DND-41 (cell line): Measurements from ENCODE around the gene PIEZO2.

Experiments used
- ATAC-seq: fragments of 200-7000 bp; cut with Tn5 transposase; 3 replicates; pipeline ENCODE4 v1.9.1; 2021; ENCODE audit warnings: low read depth; ENCODE audit not compliant: insufficient read depth
- DNase-seq: peaks from one replicate; pipeline ENCODE4 v3.0.0-alpha.2; 2020
- H2AFZ ChIP-seq: 2 replicates; pipeline ENCODE4 v1.6.0; 2012; ENCODE audit warnings: low read depth, low read length
- H3K27ac ChIP-seq: 2 replicates; pipeline ENCODE4 v1.5.1; 2012; ENCODE audit warnings: low read length, inconsistent platforms
- H3K27me3 ChIP-seq: fragments of 200-600 bp; sonication (generic); 2 replicates; pipeline ENCODE4 v1.6.0; 2012; ENCODE audit warnings: low read length, mild to moderate bottlenecking, inconsistent platforms; ENCODE audit not compliant: insufficient read depth, poor library complexity
- H3K36me3 ChIP-seq: 2 replicates; pipeline ENCODE4 v1.5.1; 2012; ENCODE audit warnings: low read length, inconsistent platforms; ENCODE audit not compliant: insufficient read depth
- H3K4me1 ChIP-seq: 2 replicates; pipeline ENCODE4 v1.5.1; 2012; ENCODE audit warnings: mild to moderate bottlenecking, low read length; ENCODE audit not compliant: insufficient read depth
- H3K4me2 ChIP-seq: 2 replicates; pipeline ENCODE4 v1.6.0; 2012; ENCODE audit warnings: mild to moderate bottlenecking, moderate library complexity, low read length, inconsistent platforms; ENCODE audit not compliant: insufficient read depth
- H3K4me3 ChIP-seq, 2 experiments: fragments of 200-600 bp in 1 of 2; shearing (Covaris generic) in 1 of 2; 2 replicates each; pipeline ENCODE4 v1.5.1; 2012 to 2016; ENCODE audit warnings: inconsistent platforms in 2 of 2, low read length in 2 of 2, mild to moderate bottlenecking in 2 of 2, low read depth in 1 of 2, moderate library complexity in 1 of 2
- H3K79me2 ChIP-seq: 2 replicates; pipeline ENCODE4 v1.6.0; 2012; ENCODE audit warnings: low read length, inconsistent platforms; ENCODE audit not compliant: insufficient read depth
- H3K9ac ChIP-seq: 2 replicates; pipeline ENCODE4 v1.6.0; 2012; ENCODE audit warnings: low read depth, mild to moderate bottlenecking, inconsistent platforms, low read length, moderate library complexity
- H3K9me3 ChIP-seq: 2 replicates; pipeline ENCODE4 v1.5.1; 2012; ENCODE audit warnings: low read length, moderate library complexity, mild to moderate bottlenecking, inconsistent platforms; ENCODE audit not compliant: insufficient read depth, severe bottlenecking
- H4K20me1 ChIP-seq: 2 replicates; pipeline ENCODE4 v1.6.0; 2012; ENCODE audit warnings: low read length; ENCODE audit not compliant: insufficient read depth
- CTCF ChIP-seq: IDR thresholded peaks from 2 replicates; pipeline ENCODE4 v1.5.1; 2012; ENCODE audit warnings: borderline replicate concordance, low read length, moderate library complexity, mild to moderate bottlenecking; ENCODE audit not compliant: poor library complexity, severe bottlenecking; ENCODE audit errors: extremely low read depth
- EZH2 ChIP-seq: IDR thresholded peaks from 3 replicates; pipeline ENCODE4 v1.6.1; 2012; ENCODE audit warnings: borderline replicate concordance, low read depth, mild to moderate bottlenecking, moderate library complexity, low read length, inconsistent platforms; ENCODE audit not compliant: severe bottlenecking

The PIEZO2 gene

GRCh38 chr18:10804126-10804525, 345.2 kb downstream of the PIEZO2 start:
- Histone ChIP-seq H4K20me1 (no peaks in the 10 kb centered on the region), H3K4me3 (no peak overlapping the region), H3K36me3 (no peaks in the 10 kb centered on the region), H3K4me2 (no peak overlapping the region), H3K9ac (no peak overlapping the region), H3K9me3 (no peaks in the 10 kb centered on the region), H3K27me3 (no peaks in the 10 kb centered on the region), H3K79me2 (no peaks in the 10 kb centered on the region), H2AFZ (no peak overlapping the region), H3K4me1 (no peaks in the 10 kb centered on the region), H3K27ac (no peak overlapping the region)
- ATAC-seq, result no peak
- DNase-seq, result no peak
- no peak for TF ChIP-seq EZH2
- no peak for TF ChIP-seq CTCF

- no peaks in the 10 kb centered on the region for H3K4me1 ChIP-seq
- H3K27me3 ChIP-seq, result no peaks in the 10 kb centered on the region
- no peak overlapping the region for H3K4me2 ChIP-seq
- H3K79me2 ChIP-seq, result no peaks in the 10 kb centered on the region
- H2AFZ ChIP-seq, result no peak overlapping the region
- H3K27ac ChIP-seq, result no peak overlapping the region
- ATAC-seq, result no peak
- no peak for TF ChIP-seq EZH2
- no peak for TF ChIP-seq CTCF
- no peak overlapping the region for H3K9ac ChIP-seq
- H3K36me3 ChIP-seq, result no peaks in the 10 kb centered on the region
- H3K4me3 ChIP-seq, result no peak overlapping the region
- H4K20me1 ChIP-seq, result no peaks in the 10 kb centered on the region
- H3K9me3 ChIP-seq, result no peaks in the 10 kb centered on the region
- no peak for DNase-seq
Measured at GRCh38 chr18:10798727-10799550, 350.4 kb downstream of the PIEZO2 start.

GRCh38 chr18:10797896-10798295, 351.5 kb downstream of the PIEZO2 start:
- ATAC-seq (no peak; the same call in 2 of the 3 replicates), DNase-seq (no peak)
- Histone ChIP-seq H2AFZ (no peak overlapping the region), H3K36me3 (no peaks in the 10 kb centered on the region), H3K27ac (no peak overlapping the region), H3K4me2 (no peak overlapping the region), H3K9me3 (no peaks in the 10 kb centered on the region), H3K79me2 (no peaks in the 10 kb centered on the region), H3K9ac (no peak overlapping the region), H3K4me1 (no peaks in the 10 kb centered on the region), H4K20me1 (no peaks in the 10 kb centered on the region), H3K27me3 (peaks cover 5% of the 10 kb centered on the region), H3K4me3 (no peak overlapping the region)
- TF ChIP-seq CTCF, result no peak

GRCh38 chr18:10794771-10795170, 354.6 kb downstream of the PIEZO2 start:
- H3K4me3 ChIP-seq, result no peak overlapping the region
- H3K36me3 ChIP-seq, result no peaks in the 10 kb centered on the region
- TF ChIP-seq CTCF (no peak), EZH2 (no peak)
- H3K4me2 ChIP-seq, result no peak overlapping the region
- DNase-seq (no peak), ATAC-seq (no peak)
- H2AFZ ChIP-seq, result no peak overlapping the region
- no peaks in the 10 kb centered on the region for H3K9me3 ChIP-seq
- no peaks in the 10 kb centered on the region for H3K79me2 ChIP-seq
- H3K27me3 ChIP-seq, result peaks cover 5% of the 10 kb centered on the region
- H3K9ac ChIP-seq, result no peak overlapping the region
- no peaks in the 10 kb centered on the region for H4K20me1 ChIP-seq
- no peak overlapping the region for H3K27ac ChIP-seq
- H3K4me1 ChIP-seq, result no peaks in the 10 kb centered on the region
